Measurements from ENCODE around the gene BTNL2. TPM values are rescaled to one million over a fixed set of nuclear protein-coding genes. Genes with fewer than 3 reads are reported as not detected.

Gene BTNL2
- total RNA-seq, 1 experiment from 2014 or later = not detected

- H3K27ac Mint-ChIP-seq (ENCODE audit: low read depth, unreplicated experiment) = no peak overlapping the region
- intact Hi-C loops (cut with micrococcal nuclease) = loop anchor here (1.0 to 5.0 kb wide), 4 partner anchors 190 to 354 kb away; no protein-coding TSS in a partner anchor
- H3K4me3 Mint-ChIP-seq (ENCODE audit: unreplicated experiment) = no peak overlapping the region
- no TSS peak for BruUV-seq (replicated peaks)
- POLR2A ChIA-PET = interaction anchor here (0.6 to 1.2 kb wide), 5 partner anchors 11 to 599 kb away, joined by 3 read pairs; no protein-coding TSS in a partner anchor
- CTCF ChIA-PET = interaction anchor here (1.0 to 4.5 kb wide), 7 partner anchors 18 to 368 kb away, joined by 3 to 24 read pairs (median 6); no protein-coding TSS in a partner anchor
- peak; percentile 35 for DNase-seq (ENCODE audit: unreplicated experiment)
- H3K9me3 Mint-ChIP-seq (ENCODE audit: unreplicated experiment) = no peaks in the 10 kb centered on the region
- H3K27me3 Mint-ChIP-seq (ENCODE audit: insufficient read depth, unreplicated experiment) = peaks cover 60% of the 10 kb centered on the region
- H3K4me1 Mint-ChIP-seq (ENCODE audit: insufficient read depth, unreplicated experiment) = no peaks in the 10 kb centered on the region
- no peaks in the 10 kb centered on the region for H3K36me3 Mint-ChIP-seq (ENCODE audit: insufficient read depth, unreplicated experiment)
- TF ChIP-seq CTCF (IDR thresholded peaks at IDR 0.05; ENCODE audit: unreplicated experiment) = peak; percentile 35
Measured at GRCh38 chr6:32432050-32432450, 25.1 kb upstream of the BTNL2 start.

GRCh38 chr6:32431142-32431541, 24.2 kb upstream of the BTNL2 start:
- DNase-seq (ENCODE audit: unreplicated experiment) = no peak
- CTCF ChIA-PET = interaction anchor here (2.0 to 4.5 kb wide), 2 partner anchors 17 to 355 kb away, joined by 15 to 24 read pairs; no protein-coding TSS in a partner anchor
- Mint-ChIP-seq H3K4me1 (ENCODE audit: insufficient read depth, unreplicated experiment) (no peaks in the 10 kb centered on the region), H3K9me3 (ENCODE audit: unreplicated experiment) (no peaks in the 10 kb centered on the region), H3K27ac (ENCODE audit: low read depth, unreplicated experiment) (no peak overlapping the region), H3K4me3 (ENCODE audit: unreplicated experiment) (no peak overlapping the region), H3K36me3 (ENCODE audit: insufficient read depth, unreplicated experiment) (no peaks in the 10 kb centered on the region), H3K27me3 (ENCODE audit: insufficient read depth, unreplicated experiment) (peaks cover 61% of the 10 kb centered on the region)
- no TSS peak for BruUV-seq (replicated peaks)
- intact Hi-C loops (cut with micrococcal nuclease) = loop anchor here (5.0 kb wide), 1 partner anchor 191 kb away; no protein-coding TSS in a partner anchor
- POLR2A ChIA-PET = interaction anchor here (1.0 kb wide), 1 partner anchor 10 kb away, joined by 3 read pairs; no protein-coding TSS in a partner anchor
- TF ChIP-seq CTCF (IDR thresholded peaks at IDR 0.05; ENCODE audit: unreplicated experiment) = no peak

- intact Hi-C loops (cut with micrococcal nuclease) = loop anchor here (5.0 kb wide), 1 partner anchor 192 kb away; no protein-coding TSS in a partner anchor
- DNase-seq (ENCODE audit: unreplicated experiment) = no peak
- ChIA-PET CTCF (interaction anchor here (0.6 to 4.5 kb wide), 6 partner anchors 12 to 375 kb away, joined by 3 to 24 read pairs (median 3); no protein-coding TSS in a partner anchor), POLR2A (no interaction called here)
- Mint-ChIP-seq H3K9me3 (ENCODE audit: unreplicated experiment) (no peaks in the 10 kb centered on the region), H3K4me1 (ENCODE audit: insufficient read depth, unreplicated experiment) (no peaks in the 10 kb centered on the region), H3K27me3 (ENCODE audit: insufficient read depth, unreplicated experiment) (peaks cover 52% of the 10 kb centered on the region), H3K27ac (ENCODE audit: low read depth, unreplicated experiment) (no peak overlapping the region), H3K4me3 (ENCODE audit: unreplicated experiment) (no peak overlapping the region), H3K36me3 (ENCODE audit: insufficient read depth, unreplicated experiment) (no peaks in the 10 kb centered on the region)
- BruUV-seq (replicated peaks) = no TSS peak
- no peak for TF ChIP-seq CTCF (IDR thresholded peaks at IDR 0.05; ENCODE audit: unreplicated experiment)
Measured at GRCh38 chr6:32430179-32430578, 23.2 kb upstream of the BTNL2 start.

- no peak for TF ChIP-seq CTCF (IDR thresholded peaks at IDR 0.05; ENCODE audit: unreplicated experiment)
- H3K4me1 Mint-ChIP-seq (ENCODE audit: insufficient read depth, unreplicated experiment) = no peaks in the 10 kb centered on the region
- no peak overlapping the region for H3K27ac Mint-ChIP-seq (ENCODE audit: low read depth, unreplicated experiment)
- CTCF ChIA-PET = no interaction called here
- POLR2A ChIA-PET = no interaction called here
- no peaks in the 10 kb centered on the region for H3K9me3 Mint-ChIP-seq (ENCODE audit: unreplicated experiment)
- intact Hi-C loops (cut with micrococcal nuclease) = no loop called here
- H3K36me3 Mint-ChIP-seq (ENCODE audit: insufficient read depth, unreplicated experiment) = no peaks in the 10 kb centered on the region
- no peak for DNase-seq (ENCODE audit: unreplicated experiment)
- H3K27me3 Mint-ChIP-seq (ENCODE audit: insufficient read depth, unreplicated experiment) = peaks cover 48% of the 10 kb centered on the region
- H3K4me3 Mint-ChIP-seq (ENCODE audit: unreplicated experiment) = no peak overlapping the region
- BruUV-seq (replicated peaks) = no TSS peak
Measured at GRCh38 chr6:32427934-32428474, 21.0 kb upstream of the BTNL2 start.

All from MCF 10A (cell line).